ENCODE results near the gene GPHN. TPM values are rescaled to one million over a fixed set of nuclear protein-coding genes. Genes with fewer than 3 reads are reported as not detected.
"Not testable (repeated sequence)": the region's sequence is repeated elsewhere in the genome, so short reads cannot be mapped to it uniquely, and the experiment has no call there.

Gene GPHN
- total RNA-seq, 2 experiments from 2014 or later: 26.3 to 26.6 TPM

DNA sequence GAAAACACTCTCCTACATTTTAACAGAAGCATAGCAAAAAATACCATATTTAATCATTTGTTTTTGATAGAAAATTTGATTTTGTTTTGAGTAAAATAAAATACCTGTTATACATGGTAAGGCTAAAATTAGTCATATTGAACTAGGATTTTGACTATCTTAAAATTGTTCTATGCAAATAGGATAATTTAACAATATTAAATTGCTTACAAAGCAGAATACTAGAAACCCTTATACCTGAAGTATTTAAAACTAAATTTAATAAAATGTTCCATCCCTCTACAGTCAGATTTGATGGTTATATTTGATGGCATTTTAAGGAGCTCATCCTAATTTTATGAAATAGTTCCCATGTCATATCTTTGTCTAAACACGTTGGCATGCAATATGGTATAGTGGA, 323.2 kb downstream of the GPHN start:
- DNase-seq (no peak), ATAC-seq (no peak)
- Mint-ChIP-seq H3K27me3 (no peaks in the 10 kb centered on the region), H3K36me3 (ENCODE audit: low read depth) (peaks cover 11% of the 10 kb centered on the region), H3K27ac (no peak overlapping the region), H3K4me1 (ENCODE audit: low read depth) (no peaks in the 10 kb centered on the region), H3K9me3 (peaks cover 6% of the 10 kb centered on the region), H3K4me3 (no peak overlapping the region)
- TF ChIP-seq, protein P1, sequence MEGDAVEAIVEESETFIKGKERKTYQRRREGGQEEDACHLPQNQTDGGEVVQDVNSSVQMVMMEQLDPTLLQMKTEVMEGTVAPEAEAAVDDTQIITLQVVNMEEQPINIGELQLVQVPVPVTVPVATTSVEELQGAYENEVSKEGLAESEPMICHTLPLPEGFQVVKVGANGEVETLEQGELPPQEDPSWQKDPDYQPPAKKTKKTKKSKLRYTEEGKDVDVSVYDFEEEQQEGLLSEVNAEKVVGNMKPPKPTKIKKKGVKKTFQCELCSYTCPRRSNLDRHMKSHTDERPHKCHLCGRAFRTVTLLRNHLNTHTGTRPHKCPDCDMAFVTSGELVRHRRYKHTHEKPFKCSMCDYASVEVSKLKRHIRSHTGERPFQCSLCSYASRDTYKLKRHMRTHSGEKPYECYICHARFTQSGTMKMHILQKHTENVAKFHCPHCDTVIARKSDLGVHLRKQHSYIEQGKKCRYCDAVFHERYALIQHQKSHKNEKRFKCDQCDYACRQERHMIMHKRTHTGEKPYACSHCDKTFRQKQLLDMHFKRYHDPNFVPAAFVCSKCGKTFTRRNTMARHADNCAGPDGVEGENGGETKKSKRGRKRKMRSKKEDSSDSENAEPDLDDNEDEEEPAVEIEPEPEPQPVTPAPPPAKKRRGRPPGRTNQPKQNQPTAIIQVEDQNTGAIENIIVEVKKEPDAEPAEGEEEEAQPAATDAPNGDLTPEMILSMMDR (IDR thresholded peaks at IDR 0.05): no peak
- POLR2A ChIA-PET: no interaction called here
- intact Hi-C loops (cut with micrococcal nuclease): no loop called here
- CTCF ChIA-PET: no interaction called here

- Mint-ChIP-seq H3K4me1 (ENCODE audit: low read depth) (no peaks in the 10 kb centered on the region), H3K36me3 (ENCODE audit: low read depth) (peaks cover 11% of the 10 kb centered on the region), H3K9me3 (peaks cover 6% of the 10 kb centered on the region), H3K27ac (no peak overlapping the region), H3K4me3 (no peak overlapping the region), H3K27me3 (no peaks in the 10 kb centered on the region)
- ChIA-PET CTCF (no interaction called here), POLR2A (no interaction called here)
- TF ChIP-seq, protein P1 (IDR thresholded peaks at IDR 0.05): no peak
- intact Hi-C loops (cut with micrococcal nuclease): no loop called here
- no peak for DNase-seq
- no peak for ATAC-seq
Measured at GRCh38 chr14:66833816-66834215, 325.9 kb downstream of the GPHN start.

- intact Hi-C loops (cut with micrococcal nuclease); H3K27ac Mint-ChIP-seq; H3K27me3 Mint-ChIP-seq; H3K4me1 Mint-ChIP-seq (ENCODE audit: low read depth); ATAC-seq; POLR2A ChIA-PET; CTCF ChIA-PET; H3K9me3 Mint-ChIP-seq; DNase-seq; H3K4me3 Mint-ChIP-seq: not testable (repeated sequence)
- H3K36me3 Mint-ChIP-seq (ENCODE audit: low read depth): peaks cover 11% of the 10 kb centered on the region
Measured at GRCh38 chr14:66837436-66837835, 329.5 kb downstream of the GPHN start.

DNA sequence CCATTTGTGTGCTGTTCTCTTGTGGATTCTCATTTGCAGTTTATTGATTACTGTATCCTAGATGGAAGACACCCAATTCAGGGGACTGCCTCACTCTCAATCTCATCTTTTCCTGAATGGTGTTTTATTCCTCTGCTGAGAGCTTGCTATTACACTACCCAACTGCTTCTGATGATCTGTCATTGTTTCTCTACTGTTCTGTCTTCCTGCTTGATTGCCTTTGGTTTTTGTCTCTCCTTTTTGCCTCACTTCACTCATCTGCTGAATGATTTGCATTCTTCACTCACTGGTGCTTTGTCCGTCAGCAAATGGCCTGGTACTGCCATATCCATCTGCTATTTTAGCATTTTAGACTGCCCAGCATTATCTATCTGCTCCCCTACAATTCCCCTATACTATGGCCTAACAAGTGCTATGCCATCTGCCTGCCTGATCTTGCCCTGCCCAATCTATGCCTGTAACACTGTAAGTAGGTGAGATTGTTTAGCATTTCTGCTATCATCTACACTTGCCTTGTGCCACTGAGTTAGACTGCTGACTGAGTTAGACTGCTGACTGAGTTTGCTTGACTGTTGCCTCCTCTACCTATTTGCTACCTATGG, 335.1 kb downstream of the GPHN start:
- ChIA-PET CTCF (no interaction called here), POLR2A (no interaction called here)
- TF ChIP-seq, protein P1 (IDR thresholded peaks at IDR 0.05): no peak
- no peaks in the 10 kb centered on the region for H3K36me3 Mint-ChIP-seq (ENCODE audit: low read depth)
- no peak overlapping the region for H3K4me3 Mint-ChIP-seq
- no peaks in the 10 kb centered on the region for H3K27me3 Mint-ChIP-seq
- H3K9me3 Mint-ChIP-seq: no peaks in the 10 kb centered on the region
- H3K4me1 Mint-ChIP-seq (ENCODE audit: low read depth): no peaks in the 10 kb centered on the region
- DNase-seq: no peak
- no peak for ATAC-seq
- no peak overlapping the region for H3K27ac Mint-ChIP-seq
- intact Hi-C loops (cut with micrococcal nuclease): no loop called here

- no peak overlapping the region for H3K27ac Mint-ChIP-seq
Measured at GRCh38 chr14:66850258-66850888, 342.4 kb downstream of the GPHN start.

More at GRCh38 chr14:66850258-66850888, 342.4 kb downstream of the GPHN start:
- H3K9me3 Mint-ChIP-seq: no peaks in the 10 kb centered on the region
- CTCF ChIA-PET: no interaction called here
- DNase-seq: no peak
- no peaks in the 10 kb centered on the region for H3K4me1 Mint-ChIP-seq (ENCODE audit: low read depth)
- POLR2A ChIA-PET: no interaction called here
- intact Hi-C loops (cut with micrococcal nuclease): no loop called here
- TF ChIP-seq, protein P1 (IDR thresholded peaks at IDR 0.05): no peak
- no peak for ATAC-seq
- H3K4me3 Mint-ChIP-seq: no peak overlapping the region
- H3K27me3 Mint-ChIP-seq: no peaks in the 10 kb centered on the region
- peaks cover 2% of the 10 kb centered on the region for H3K36me3 Mint-ChIP-seq (ENCODE audit: low read depth)

Data from activated CD8-positive, alpha-beta T cell treated with anti-CD3 and anti-CD28 coated beads for 36 hours (primary cell).